Gastrocnemius medialis (tissue), 4 donors: ENCODE measurements around the gene CCDC70. TPM values are rescaled to one million over a fixed set of nuclear protein-coding genes. Genes with fewer than 3 reads are reported as not detected.

Experiments used
- ATAC-seq, 2 donors: fragments of 150-250 bp; one replicate each; pipeline ENCODE4 v1.9.1; 2016
- DNase-seq, 2 donors: peaks; one replicate each; pipeline ENCODE4 v3.0.0-alpha.2; 2019
- H3K27ac ChIP-seq, 4 donors: fragments of 200-600 bp; sonication (generic); 1 replicate in 1 of 4; 2 replicates in 3 of 4; pipeline ENCODE4 v1.5.1; 2016 to 2018; ENCODE audit warnings: mild to moderate bottlenecking in 2 of 4, moderate library complexity in 1 of 4
- H3K27me3 ChIP-seq, 3 donors: fragments of 200-600 bp; sonication (generic) in 2 of 3; 1 replicate in 1 of 3; 2 replicates in 2 of 3; pipeline versions ENCODE4 v1.5.1 to v1.6.0; 2016 to 2019; ENCODE audit warnings: mild to moderate bottlenecking in 1 of 3, moderate library complexity in 1 of 3
- H3K36me3 ChIP-seq, 2 donors: fragments of 200-600 bp; sonication (generic) in 1 of 2; one replicate each; pipeline ENCODE4 v1.5.1; 2017 to 2018
- H3K4me1 ChIP-seq, 2 donors: fragments of 200-600 bp; sonication (generic) in 1 of 2; one replicate each; pipeline ENCODE4 v1.5.1; 2016 to 2017; ENCODE audit warnings: mild to moderate bottlenecking in 2 of 2
- H3K4me3 ChIP-seq, 4 donors: fragments of 200-600 bp; sonication (generic) in 3 of 4; 1 replicate in 1 of 4; 2 replicates in 3 of 4; pipeline ENCODE4 v1.5.1; 2016 to 2019; ENCODE audit warnings: mild to moderate bottlenecking in 2 of 4
- H3K9me3 ChIP-seq, 3 donors: fragments of 200-600 bp; sonication (generic) in 2 of 3; 1 replicate in 1 of 3; 2 replicates in 2 of 3; pipeline ENCODE4 v1.5.1; 2016 to 2019
- CTCF ChIP-seq, 5 experiments: fragments of 450-650 bp in 3 of 5; fragments of 200-600 bp in 2 of 5; sonication (generic) in 2 of 5; IDR thresholded peaks in 4 of 5; conservative IDR thresholded peaks in 1 of 5; 1 replicate in 4 of 5; 2 replicates in 1 of 5; pipeline ENCODE4 v1.5.1; 2016 to 2019; ENCODE audit warnings: antibody characterized with exemption in 5 of 5, mild to moderate bottlenecking in 3 of 5, moderate library complexity in 3 of 5
- POLR2A ChIP-seq, 2 donors: fragments of 450-650 bp; IDR thresholded peaks; one replicate each; pipeline ENCODE4 v1.6.1; 2017; ENCODE audit warnings: antibody characterized with exemption in 2 of 2, mild to moderate bottlenecking in 2 of 2, moderate library complexity in 2 of 2
- in situ Hi-C, 4 donors: fragments of 200-750 bp; cut with MboI; loops; one replicate each; pipeline versions ENCODE4 v1.15.0 to v1.8.0; 2017; ENCODE audit warnings: low sequenced_read_pairs in 4 of 4
- intact Hi-C: fragments of 100-400 bp; cut with DNase I; formaldehyde crosslinking; loops from one replicate; pipeline ENCODE4 v1.15.1; 2023; ENCODE audit warnings: low total_unique reads
- total RNA-seq, 4 donors: library from RNA; depleted of rRNA; stranded (reverse); fragments of >200 nt; gene quantifications; one replicate each; pipeline versions ENCODE4 v1.1.0 to v1.2.3, GENCODE V29; 2016

Gene CCDC70
- total RNA-seq, 4 donors from 2014 or later, result not detected

GRCh38 chr13:51885651-51886050 is 23.9 kb downstream of the CCDC70 start:
- Histone ChIP-seq H3K4me1 (no peaks in the 10 kb centered on the region), H3K4me3 (no peak overlapping the region), H3K36me3 (no peaks in the 10 kb centered on the region), H3K9me3 (no peaks in the 10 kb centered on the region), H3K27ac (no peak overlapping the region), H3K27me3 (no peaks in the 10 kb centered on the region)
- no peak for TF ChIP-seq CTCF (IDR thresholded peaks at IDR 0.05 in 4 of 5, conservative IDR thresholded peaks at IDR 0.05 in 1 of 5)
- no peak for TF ChIP-seq POLR2A (IDR thresholded peaks at IDR 0.05)
- intact Hi-C loops, result no loop called here
- DNase-seq (no peak), ATAC-seq (no peak)
- in situ Hi-C loops, result no loop called here

- no peaks in the 10 kb centered on the region for H3K9me3 ChIP-seq
- H3K36me3 ChIP-seq, result no peaks in the 10 kb centered on the region
- ATAC-seq (no peak), DNase-seq (no peak)
- in situ Hi-C loops, result no loop called here
- no peak overlapping the region for H3K27ac ChIP-seq
- no peaks in the 10 kb centered on the region for H3K4me1 ChIP-seq
- H3K27me3 ChIP-seq, result no peaks in the 10 kb centered on the region
- intact Hi-C loops, result no loop called here
- TF ChIP-seq CTCF (IDR thresholded peaks at IDR 0.05 in 4 of 5, conservative IDR thresholded peaks at IDR 0.05 in 1 of 5) (no peak), POLR2A (IDR thresholded peaks at IDR 0.05) (no peak)
- no peak overlapping the region for H3K4me3 ChIP-seq
Observed at GRCh38 chr13:51887468-51887867, 25.7 kb downstream of the CCDC70 start.

- no peaks in the 10 kb centered on the region for H3K4me1 ChIP-seq
- H3K27ac ChIP-seq, result no peak overlapping the region
- H3K4me3 ChIP-seq, result no peak overlapping the region
- in situ Hi-C loops, result no loop called here
- H3K9me3 ChIP-seq, result no peaks in the 10 kb centered on the region
- DNase-seq (no peak), ATAC-seq (no peak)
- no peaks in the 10 kb centered on the region for H3K27me3 ChIP-seq
- intact Hi-C loops, result no loop called here
- TF ChIP-seq POLR2A (IDR thresholded peaks at IDR 0.05) (no peak), CTCF (IDR thresholded peaks at IDR 0.05 in 4 of 5, conservative IDR thresholded peaks at IDR 0.05 in 1 of 5) (no peak)
- H3K36me3 ChIP-seq, result no peaks in the 10 kb centered on the region
Observed at GRCh38 chr13:51892657-51893056, 30.9 kb downstream of the CCDC70 start.

- DNase-seq (no peak), ATAC-seq (no peak)
- Histone ChIP-seq H3K27ac (no peak overlapping the region), H3K9me3 (no peaks in the 10 kb centered on the region), H3K4me1 (no peaks in the 10 kb centered on the region), H3K27me3 (no peaks in the 10 kb centered on the region), H3K36me3 (no peaks in the 10 kb centered on the region), H3K4me3 (no peak overlapping the region)
- no peak for TF ChIP-seq CTCF (IDR thresholded peaks at IDR 0.05 in 4 of 5, conservative IDR thresholded peaks at IDR 0.05 in 1 of 5)
- no peak for TF ChIP-seq POLR2A (IDR thresholded peaks at IDR 0.05)
- in situ Hi-C loops, result no loop called here
- intact Hi-C loops, result no loop called here
Observed at GRCh38 chr13:51894239-51894638, 32.5 kb downstream of the CCDC70 start.
